Uterus (tissue), 2 donors: ENCODE measurements around the gene FAM174B.

Experiments
- POLR2A ChIP-seq, 2 donors: fragments of 450-650 bp; IDR thresholded peaks; one replicate each; pipeline ENCODE4 v1.6.1; 2016; ENCODE audit warnings: antibody characterized with exemption in 2 of 2, mild to moderate bottlenecking in 1 of 2, moderate library complexity in 1 of 2
- TF ChIP-seq, protein P1 (sequence below), 4 experiments: fragments of 200-600 bp in 2 of 4; fragments of 450-650 bp in 2 of 4; sonication (generic) in 2 of 4; IDR thresholded peaks; one replicate each; pipeline ENCODE4 v1.5.1; 2016 to 2019; ENCODE audit warnings: antibody characterized with exemption in 4 of 4, mild to moderate bottlenecking in 2 of 4, moderate library complexity in 1 of 4

DNA sequence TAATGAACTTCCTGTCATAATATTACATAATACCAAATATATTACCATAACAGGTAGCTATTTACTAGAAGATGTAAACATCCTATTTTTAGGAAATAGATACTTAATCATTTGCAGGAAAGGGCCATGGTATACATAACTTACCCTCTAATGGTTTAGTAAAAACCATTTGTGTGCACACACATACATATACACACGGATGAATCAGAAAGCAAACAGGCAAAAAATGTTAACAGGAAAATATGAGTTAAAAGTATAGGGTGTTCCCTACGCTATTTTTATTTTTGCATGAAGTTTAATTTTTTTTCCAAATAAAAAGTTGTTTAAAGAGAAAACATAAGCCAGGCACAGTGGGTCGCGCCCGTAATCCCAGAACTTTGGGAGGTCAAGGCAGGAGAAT is 34.6 kb downstream of the FAM174B start:
- TF ChIP-seq, protein P1, sequence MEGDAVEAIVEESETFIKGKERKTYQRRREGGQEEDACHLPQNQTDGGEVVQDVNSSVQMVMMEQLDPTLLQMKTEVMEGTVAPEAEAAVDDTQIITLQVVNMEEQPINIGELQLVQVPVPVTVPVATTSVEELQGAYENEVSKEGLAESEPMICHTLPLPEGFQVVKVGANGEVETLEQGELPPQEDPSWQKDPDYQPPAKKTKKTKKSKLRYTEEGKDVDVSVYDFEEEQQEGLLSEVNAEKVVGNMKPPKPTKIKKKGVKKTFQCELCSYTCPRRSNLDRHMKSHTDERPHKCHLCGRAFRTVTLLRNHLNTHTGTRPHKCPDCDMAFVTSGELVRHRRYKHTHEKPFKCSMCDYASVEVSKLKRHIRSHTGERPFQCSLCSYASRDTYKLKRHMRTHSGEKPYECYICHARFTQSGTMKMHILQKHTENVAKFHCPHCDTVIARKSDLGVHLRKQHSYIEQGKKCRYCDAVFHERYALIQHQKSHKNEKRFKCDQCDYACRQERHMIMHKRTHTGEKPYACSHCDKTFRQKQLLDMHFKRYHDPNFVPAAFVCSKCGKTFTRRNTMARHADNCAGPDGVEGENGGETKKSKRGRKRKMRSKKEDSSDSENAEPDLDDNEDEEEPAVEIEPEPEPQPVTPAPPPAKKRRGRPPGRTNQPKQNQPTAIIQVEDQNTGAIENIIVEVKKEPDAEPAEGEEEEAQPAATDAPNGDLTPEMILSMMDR (IDR thresholded peaks at IDR 0.05): no peak
- no peak for TF ChIP-seq POLR2A (IDR thresholded peaks at IDR 0.05)
